Right lobe of liver (tissue), 6 donors: ENCODE measurements around the gene P2RY4. TPM values are rescaled to one million over a fixed set of nuclear protein-coding genes. Genes with fewer than 3 reads are reported as not detected.
A peak's percentile ranks its signal among the peaks of the same experiment; 100 is the strongest.
"Not testable (repeated sequence)": the region's sequence is repeated elsewhere in the genome, so short reads cannot be mapped to it uniquely, and the experiment has no call there.

Experiments
- ATAC-seq, 4 donors: fragments of 200-7000 bp; cut with Tn5 transposase; one replicate each; pipeline ENCODE4 v1.9.1; 2020; ENCODE audit warnings: mild to moderate bottlenecking in 4 of 4, moderate library complexity in 4 of 4
- DNase-seq, 3 donors: peaks; one replicate each; pipeline ENCODE4 v3.0.0-alpha.2; 2020
- H3K27ac ChIP-seq, 3 donors: fragments of 200-600 bp; one replicate each; pipeline ENCODE4 v1.8.0; 2022
- H3K27me3 ChIP-seq, 2 donors: fragments of 200-600 bp; one replicate each; pipeline ENCODE4 v1.8.0; 2022
- H3K36me3 ChIP-seq, 4 donors: fragments of 200-600 bp; sonication (generic) in 1 of 4; one replicate each; pipeline versions ENCODE4 v1.5.1 to v1.8.0; 2017 to 2022; ENCODE audit warnings: control low read depth in 1 of 4
- H3K4me1 ChIP-seq, 4 donors: fragments of 200-600 bp; sonication (generic) in 1 of 4; one replicate each; pipeline versions ENCODE4 v1.5.1 to v1.8.0; 2017 to 2022; ENCODE audit warnings: control low read depth in 1 of 4
- H3K4me3 ChIP-seq, 3 donors: fragments of 200-600 bp; one replicate each; pipeline ENCODE4 v1.8.0; 2022
- H3K9me3 ChIP-seq, 4 donors: fragments of 200-600 bp; sonication (generic) in 1 of 4; one replicate each; pipeline versions ENCODE4 v1.5.1 to v1.8.0; 2017 to 2022; ENCODE audit warnings: control low read depth in 1 of 4
- CTCF ChIP-seq, 4 donors: fragments of 200-600 bp in 3 of 4; fragments of 450-650 bp in 1 of 4; IDR thresholded peaks; one replicate each; pipeline versions ENCODE4 v1.5.1 to v1.8.0; 2016 to 2022; ENCODE audit warnings: antibody characterized with exemption in 4 of 4, mild to moderate bottlenecking in 2 of 4
- POLR2A ChIP-seq: fragments of 450-650 bp; IDR thresholded peaks from one replicate; pipeline ENCODE4 v1.6.1; 2017; ENCODE audit warnings: antibody characterized with exemption, mild to moderate bottlenecking
- WGBS: methylation state at CpG from one replicate; pipeline ENCODE4 v1.1.6; 2018; ENCODE audit warnings: low coverage, low lambda C conversion rate; ENCODE audit not compliant: insufficient coverage; ENCODE audit errors: missing lambda C conversion rate; 5-methylcytosine and 5-hydroxymethylcytosine counted together
- intact Hi-C, 2 donors: fragments of 100-400 bp; cut with DNase I; formaldehyde crosslinking; loops; one replicate each; pipeline versions ENCODE4 v1.11.2 to v1.14.1; 2022
- small RNA-seq, 2 experiments: library from RNA; depleted of rRNA; stranded (forward); fragments of <200 nt; gene quantifications; one replicate each; pipeline ENCODE3, GENCODE V24; 2016
- total RNA-seq, 6 experiments: library from RNA; depleted of rRNA in 2 of 6; stranded (reverse); fragments of >200 nt in 2 of 6; fragmentation: NEBNext Ultra II Directional in 3 of 6; extraction: Animal tissue kit (Norgen Biotek cat#: 25700) in 3 of 6; gene quantifications; one replicate each; pipeline versions ENCODE4 v1.1.0 to v1.2.4, GENCODE V29; 2016 to 2023
- donor health status: DM: no; HTN: yes; CAD: no.
- donor health status: DM: no; HTN: no; CAD: no.
- donor health status: DM: no; HTN: no; CAD: no.
- donor health status: DM: no; HTN: yes; CAD: no.
- donor health status: DM: no; HTN: yes; CAD: no.

P2RY4 gene
- total RNA-seq, 6 experiments from 2014 or later, result 0.18 to 1.4 (median 0.26) TPM

- Histone ChIP-seq H3K4me1 (no peaks in the 10 kb centered on the region), H3K27ac (no peak overlapping the region), H3K27me3 (no peaks in the 10 kb centered on the region), H3K9me3 (no peaks in the 10 kb centered on the region), H3K4me3 (no peak overlapping the region), H3K36me3 (no peaks in the 10 kb centered on the region)
- intact Hi-C loops, result no loop called here
- peak in 1 of 4 donors; percentile 95 for ATAC-seq
- TF ChIP-seq POLR2A (no peak), CTCF (IDR thresholded peaks at IDR 0.05) (no peak)
- peak in 1 of 3 donors; percentile 63 for DNase-seq
- 70% methylated on average over 4 of the region's 5 CpGs for WGBS
Observed at GRCh38 chrX:70219938-70220764, 39.9 kb downstream of the P2RY4 start.

GRCh38 chrX:70209570-70209969, 50.4 kb downstream of the P2RY4 start:
- H3K9me3 ChIP-seq, H3K36me3 ChIP-seq, H3K4me1 ChIP-seq, DNase-seq, H3K27ac ChIP-seq, ATAC-seq, intact Hi-C loops, H3K27me3 ChIP-seq, H3K4me3 ChIP-seq: not testable (repeated sequence)
- 47% methylated on average over 6 of the region's 6 CpGs for WGBS

- intact Hi-C loops, result no loop called here
Observed at GRCh38 chrX:70208479-70208878, 51.5 kb downstream of the P2RY4 start.

More at GRCh38 chrX:70208479-70208878, 51.5 kb downstream of the P2RY4 start:
- H3K9me3 ChIP-seq, result no peaks in the 10 kb centered on the region
- no peaks in the 10 kb centered on the region for H3K36me3 ChIP-seq
- TF ChIP-seq CTCF (IDR thresholded peaks at IDR 0.05), result no peak
- no peak overlapping the region for H3K27ac ChIP-seq
- H3K4me1 ChIP-seq, result no peaks in the 10 kb centered on the region
- ATAC-seq, result peak in 1 of 4 donors; percentile 53
- no peaks in the 10 kb centered on the region for H3K27me3 ChIP-seq
- H3K4me3 ChIP-seq, result no peak overlapping the region
- DNase-seq, result no peak

Small RNAs within 50 kb of the gene (small RNA-seq; reads per million reads assigned to genes)
- gene RNA5SP507, result 0.39 to 0.65 reads per million in 2 experiments

Other genes with a start within 250 kb of the P2RY4 start
- gene AWAT2, start 210.3 kb downstream of the P2RY4 start, total RNA-seq, result not detected
- gene OTUD6A, start 197.7 kb downstream of the P2RY4 start, total RNA-seq, result not detected
- 10 to 100 TPM in 5 of 6 experiments, 1 to 10 TPM in 1; 10.0 to 15.4 (median 11.4) TPM for gene IGBP1, start 126.8 kb downstream of the P2RY4 start, total RNA-seq
- gene DGAT2L6, start 82.7 kb downstream of the P2RY4 start, total RNA-seq, result not detected
- not detected for gene AWAT1, start 25.5 kb downstream of the P2RY4 start, total RNA-seq
- gene ARR3, start 8.1 kb upstream of the P2RY4 start, total RNA-seq, result not detected
- not detected for gene RAB41, start 22.0 kb upstream of the P2RY4 start, total RNA-seq
- gene PDZD11, start 29.7 kb upstream of the P2RY4 start, total RNA-seq, result 10 to 100 TPM; 12.5 to 20.9 (median 16.1) TPM
- 1 to 10 TPM in 1 of 6 experiments, under 1 TPM in 4, not detected in 1; 0.19 to 1.4 (median 0.68) TPM for gene KIF4A, start 29.9 kb upstream of the P2RY4 start, total RNA-seq
- not detected for gene GDPD2, start 163.1 kb upstream of the P2RY4 start, total RNA-seq
- gene DLG3, start 184.6 kb upstream of the P2RY4 start, total RNA-seq, result 1 to 10 TPM in 3 of 6 experiments, under 1 TPM in 3; 0.37 to 2.1 (median 1.1) TPM